B cell (primary cell): ENCODE results near the gene EPOP.

ENCODE experiments used
- EZH2 ChIP-seq: IDR thresholded peaks from 2 replicates; pipeline ENCODE4 v1.6.1; 2012; ENCODE audit warnings: borderline replicate concordance, low read depth, mild to moderate bottlenecking, moderate library complexity, low read length; ENCODE audit not compliant: insufficient read depth, poor library complexity, severe bottlenecking
- TF ChIP-seq, protein P1 (sequence below): fragments of 200-600 bp; IDR thresholded peaks from one replicate; pipeline ENCODE4 v1.8.0; 2022; ENCODE audit warnings: antibody characterized with exemption, mild to moderate bottlenecking

DNA sequence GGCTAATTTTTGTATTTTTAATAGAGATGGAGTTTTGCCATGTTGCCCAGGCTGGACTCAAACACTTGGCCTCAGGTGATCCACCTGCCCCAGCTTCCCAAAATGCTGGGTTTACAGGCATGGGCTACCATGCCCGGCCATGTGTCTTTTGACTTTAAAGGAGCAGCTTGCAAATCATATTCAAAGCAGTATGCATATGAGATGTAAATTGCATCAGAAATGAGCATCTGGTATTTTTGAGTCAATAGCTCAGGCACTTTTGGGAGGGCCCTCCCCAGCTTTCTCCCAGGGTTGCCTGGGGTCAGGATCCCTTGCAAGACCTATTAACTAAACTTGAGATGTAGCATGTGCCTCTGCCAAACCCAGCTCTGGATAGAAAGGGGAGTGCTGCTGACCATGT, 21.5 kb downstream of the EPOP start:
- TF ChIP-seq, protein P1, sequence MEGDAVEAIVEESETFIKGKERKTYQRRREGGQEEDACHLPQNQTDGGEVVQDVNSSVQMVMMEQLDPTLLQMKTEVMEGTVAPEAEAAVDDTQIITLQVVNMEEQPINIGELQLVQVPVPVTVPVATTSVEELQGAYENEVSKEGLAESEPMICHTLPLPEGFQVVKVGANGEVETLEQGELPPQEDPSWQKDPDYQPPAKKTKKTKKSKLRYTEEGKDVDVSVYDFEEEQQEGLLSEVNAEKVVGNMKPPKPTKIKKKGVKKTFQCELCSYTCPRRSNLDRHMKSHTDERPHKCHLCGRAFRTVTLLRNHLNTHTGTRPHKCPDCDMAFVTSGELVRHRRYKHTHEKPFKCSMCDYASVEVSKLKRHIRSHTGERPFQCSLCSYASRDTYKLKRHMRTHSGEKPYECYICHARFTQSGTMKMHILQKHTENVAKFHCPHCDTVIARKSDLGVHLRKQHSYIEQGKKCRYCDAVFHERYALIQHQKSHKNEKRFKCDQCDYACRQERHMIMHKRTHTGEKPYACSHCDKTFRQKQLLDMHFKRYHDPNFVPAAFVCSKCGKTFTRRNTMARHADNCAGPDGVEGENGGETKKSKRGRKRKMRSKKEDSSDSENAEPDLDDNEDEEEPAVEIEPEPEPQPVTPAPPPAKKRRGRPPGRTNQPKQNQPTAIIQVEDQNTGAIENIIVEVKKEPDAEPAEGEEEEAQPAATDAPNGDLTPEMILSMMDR = no peak
- TF ChIP-seq EZH2 = no peak
